SK-N-SH (cell line): ENCODE measurements around the gene ETV3. TPM values are rescaled to one million over a fixed set of nuclear protein-coding genes. Genes with fewer than 3 reads are reported as not detected.

ENCODE experiments used
- CTCF ChIA-PET: fragments of 300-600, 350-600 bp; formaldehyde crosslinking; extraction: SDS; loops from one replicate; lab custom pipeline; 2021; lab: Yijun Ruan, JAX
- POLR2A ChIA-PET: fragments of 350-600 bp; sonication (Branson Sonifier 250); formaldehyde crosslinking; extraction: SDS; loops from one replicate; lab custom pipeline; 2020; ENCODE audit warnings: antibody characterized with exemption, inconsistent platforms; lab: Yijun Ruan, JAX
- DNase-seq: peaks from one replicate; pipeline ENCODE4 v3.0.0; 2012
- H2AFZ ChIP-seq: fragments of 200-600 bp; sonication (generic); 2 replicates; pipeline ENCODE4 v1.8.1; 2016; ENCODE audit warnings: antibody characterized with exemption, mild to moderate bottlenecking, low read depth
- H3F3A ChIP-seq: fragments of 200-600 bp; sonication (generic); replicated peaks from 2 replicates; pipeline ENCODE3; 2016; ENCODE audit warnings: antibody characterized with exemption, mild to moderate bottlenecking; ENCODE audit not compliant: insufficient read depth
- H3K27ac ChIP-seq, 2 experiments: fragments of 200-500 bp in 1 of 2; fragments of 200-600 bp in 1 of 2; sonication (Bioruptor generic) in 1 of 2; sonication (generic), shearing (Covaris generic) in 1 of 2; 2 replicates each; pipeline versions ENCODE4 v1.5.1 to v1.6.1; 2014 to 2016; ENCODE audit warnings: low read depth in 2 of 2, inconsistent platforms in 1 of 2, low read length in 1 of 2, mild to moderate bottlenecking in 1 of 2, mixed read lengths in 1 of 2
- H3K27me3 ChIP-seq: fragments of 200-600 bp; sonication (generic), shearing (Covaris generic); 2 replicates; pipeline ENCODE4 v1.6.1; 2016; ENCODE audit warnings: mixed run types; ENCODE audit not compliant: insufficient read depth
- H3K36me3 ChIP-seq, 2 experiments: fragments of 200-500 bp in 1 of 2; fragments of 200-600 bp in 1 of 2; sonication (Bioruptor generic) in 1 of 2; sonication (generic) in 1 of 2; replicated peaks in 1 of 2; 2 replicates each; pipeline versions ENCODE3 to v1.5.1; 2014 to 2016; ENCODE audit warnings: low read length in 1 of 2, mild to moderate bottlenecking in 1 of 2; ENCODE audit not compliant: insufficient read depth in 2 of 2, control insufficient read depth in 1 of 2
- H3K4me1 ChIP-seq, 2 experiments: fragments of 200-500 bp in 1 of 2; fragments of 200-600 bp in 1 of 2; sonication (Bioruptor generic) in 1 of 2; sonication (generic), shearing (Covaris generic) in 1 of 2; 2 replicates each; pipeline versions ENCODE4 v1.5.1 to v1.6.1; 2014 to 2016; ENCODE audit warnings: low read depth in 1 of 2, low read length in 1 of 2, mixed run types in 1 of 2; ENCODE audit not compliant: insufficient read depth in 2 of 2, control insufficient read depth in 1 of 2
- H3K4me2 ChIP-seq: fragments of 200-600 bp; sonication (generic), shearing (Covaris generic); 2 replicates; pipeline ENCODE4 v1.6.1; 2017; ENCODE audit warnings: mixed run types
- H3K4me3 ChIP-seq, 2 experiments: fragments of 200-500 bp in 1 of 2; fragments of 200-600 bp in 1 of 2; sonication (Bioruptor generic) in 1 of 2; sonication (generic), shearing (Covaris generic) in 1 of 2; 2 replicates each; pipeline versions ENCODE4 v1.5.1 to v1.8.1; 2014 to 2016; ENCODE audit warnings: low read depth in 2 of 2, inconsistent platforms in 1 of 2, low read length in 1 of 2, mild to moderate bottlenecking in 1 of 2, mixed read lengths in 1 of 2, moderate library complexity in 1 of 2
- H3K79me2 ChIP-seq: fragments of 200-600 bp; sonication (generic); 2 replicates; pipeline ENCODE4 v1.8.1; 2017; ENCODE audit warnings: mild to moderate bottlenecking; ENCODE audit not compliant: insufficient read depth
- H3K9ac ChIP-seq: fragments of 200-600 bp; sonication (generic); 2 replicates; pipeline ENCODE4 v1.6.1; 2017; ENCODE audit warnings: mixed run types
- H3K9me2 ChIP-seq: fragments of 200-600 bp; sonication (generic); 2 replicates; pipeline ENCODE4 v1.6.1; 2017; ENCODE audit warnings: mixed run types
- H3K9me3 ChIP-seq: fragments of 200-600 bp; sonication (generic); 2 replicates; pipeline ENCODE4 v1.6.1; 2017; ENCODE audit warnings: mixed run types, mild to moderate bottlenecking, moderate library complexity
- H4K20me1 ChIP-seq: fragments of 200-600 bp; sonication (generic); 2 replicates; pipeline ENCODE4 v1.6.1; 2017; ENCODE audit warnings: mild to moderate bottlenecking, mixed run types; ENCODE audit not compliant: insufficient read depth
- CHD2 ChIP-seq: fragments of 150-350 bp; IDR thresholded peaks from 2 replicates; pipeline ENCODE4 v1.6.1; 2018; ENCODE audit warnings: low read length; ENCODE audit not compliant: partially characterized antibody
- CTCF ChIP-seq: fragments of 200-600 bp; sonication (generic); IDR thresholded peaks from 2 replicates; pipeline ENCODE4 v1.6.1; 2017; ENCODE audit warnings: antibody characterized with exemption, mild to moderate bottlenecking, moderate library complexity
- EP300 ChIP-seq, 2 experiments: IDR thresholded peaks; 2 replicates each; pipeline versions ENCODE4 v1.4.0 to v1.6.1; 2012; ENCODE audit warnings: borderline replicate concordance in 1 of 2, low read depth in 1 of 2, low read length in 1 of 2
- FOXJ3 ChIP-seq: sonication (generic); formaldehyde crosslinking; IDR thresholded peaks from 2 replicates; pipeline ENCODE4 v1.5.1; 2020; ENCODE audit warnings: mild to moderate bottlenecking, missing genetic modification reagents
- GABPA ChIP-seq: IDR thresholded peaks from 2 replicates; pipeline ENCODE4 v1.4.0; 2012; ENCODE audit warnings: low read depth, mild to moderate bottlenecking
- GATA2 ChIP-seq: sonication (generic); formaldehyde crosslinking; IDR thresholded peaks from 2 replicates; pipeline ENCODE4 v1.5.0; 2020; ENCODE audit warnings: mild to moderate bottlenecking, missing genetic modification reagents
- IRF3 ChIP-seq: fragments of 150-350 bp; IDR thresholded peaks from 2 replicates; pipeline ENCODE4 v1.6.1; 2016; ENCODE audit warnings: mild to moderate bottlenecking, low read depth, low read length
- JUND ChIP-seq: IDR thresholded peaks from 2 replicates; pipeline ENCODE4 v1.4.0; 2012
- MXI1 ChIP-seq: IDR thresholded peaks from 2 replicates; pipeline ENCODE4 v1.6.1; 2012; ENCODE audit warnings: mild to moderate bottlenecking, low read depth, low read length, improper control_type of control experiment
- NFIC ChIP-seq: IDR thresholded peaks from 2 replicates; pipeline ENCODE4 v1.4.0; 2012; ENCODE audit warnings: borderline replicate concordance
- NRF1 ChIP-seq: IDR thresholded peaks from 2 replicates; pipeline ENCODE4 v1.6.1; 2012; ENCODE audit warnings: low read depth, mild to moderate bottlenecking, low read length
- PBX3 ChIP-seq: IDR thresholded peaks from 2 replicates; pipeline ENCODE4; 2012
- SIN3A ChIP-seq: IDR thresholded peaks from 2 replicates; pipeline ENCODE4 v1.6.1; 2012; ENCODE audit warnings: low read depth, mild to moderate bottlenecking, low read length, moderate library complexity, borderline replicate concordance
- SMC3 ChIP-seq: IDR thresholded peaks from 2 replicates; pipeline ENCODE4 v1.6.1; 2012; ENCODE audit warnings: low read depth, low read length, improper control_type of control experiment
- TAF1 ChIP-seq: IDR thresholded peaks from 2 replicates; pipeline ENCODE4 v1.6.1; 2012; ENCODE audit warnings: low read depth, mild to moderate bottlenecking, low read length, moderate library complexity, borderline replicate concordance
- TCF12 ChIP-seq: IDR thresholded peaks from 2 replicates; pipeline ENCODE4 v1.4.0; 2012
- TEAD4 ChIP-seq: IDR thresholded peaks from 2 replicates; pipeline ENCODE4 v1.4.0; 2012; ENCODE audit warnings: mild to moderate bottlenecking, borderline replicate concordance; ENCODE audit not compliant: insufficient read depth
- USF1 ChIP-seq: IDR thresholded peaks from 2 replicates; pipeline ENCODE4 v1.4.0; 2012; ENCODE audit warnings: low read depth, borderline replicate concordance
- YY1 ChIP-seq: IDR thresholded peaks from 2 replicates; pipeline ENCODE4 v1.4.0; 2012; ENCODE audit warnings: low read depth, mild to moderate bottlenecking
- WGBS: methylation state at CpG from one replicate; pipeline ENCODE4 v1.1.6; 2017; ENCODE audit warnings: low lambda C conversion rate; 5-methylcytosine and 5-hydroxymethylcytosine counted together
- polyA plus RNA-seq, 3 experiments: library from polyadenylated mRNA; depleted of rRNA; stranded (reverse); fragments of >200 nt; gene quantifications; 2 replicates each; pipeline ENCODE4 v1.2.3, GENCODE V29; 2012

The ETV3 gene
- polyA plus RNA-seq, 1 of the 3 experiments (the other 2 are of a cell fraction), result 5.4 TPM

GRCh38 chr1:157111396-157112165, 26.6 kb downstream of the ETV3 start:
- Histone ChIP-seq H3K9me2 (no peaks in the 10 kb centered on the region), H2AFZ (no peak overlapping the region), H3K9ac (no peak overlapping the region), H3K27me3 (no peaks in the 10 kb centered on the region), H3K36me3 (no peaks in the 10 kb centered on the region), H3K79me2 (no peaks in the 10 kb centered on the region), H4K20me1 (no peaks in the 10 kb centered on the region), H3K4me3 (no peak overlapping the region), H3F3A (no peaks in the 10 kb centered on the region), H3K9me3 (no peaks in the 10 kb centered on the region), H3K4me2 (no peak overlapping the region), H3K27ac (no peak overlapping the region), H3K4me1 (peaks cover 0 to 4% of the 10 kb centered on the region in 2 experiments; a peak in 1 of 4 replicates)
- DNase-seq, result no peak
- WGBS, result 66% methylated on average over 17 of the region's 19 CpGs
- ChIA-PET POLR2A (no interaction called here), CTCF (interaction anchor here (0.9 to 2.8 kb wide), 3 partner anchors 27 to 44 kb away, joined by 3 to 17 read pairs (median 4); no protein-coding TSS in a partner anchor)
- TF ChIP-seq SMC3 (no peak), CHD2 (no peak), TAF1 (no peak), GATA2 (CRISPR knock-in tag) (no peak), NRF1 (no peak), TCF12 (no peak), FOXJ3 (CRISPR knock-in tag) (no peak), MXI1 (no peak), USF1 (no peak), JUND (no peak), CTCF (no peak), IRF3 (no peak), NFIC (no peak), YY1 (no peak), SIN3A (no peak), TEAD4 (no peak), EP300 (IDR thresholded peaks at IDR 0.05; ENCODE audit: borderline replicate concordance in 1 of 2, low read depth in 1 of 2, low read length in 1 of 2) (no peak), GABPA (no peak), PBX3 (no peak)
